ENCODE measurements around the gene RBM38.

Gene RBM38

DNA sequence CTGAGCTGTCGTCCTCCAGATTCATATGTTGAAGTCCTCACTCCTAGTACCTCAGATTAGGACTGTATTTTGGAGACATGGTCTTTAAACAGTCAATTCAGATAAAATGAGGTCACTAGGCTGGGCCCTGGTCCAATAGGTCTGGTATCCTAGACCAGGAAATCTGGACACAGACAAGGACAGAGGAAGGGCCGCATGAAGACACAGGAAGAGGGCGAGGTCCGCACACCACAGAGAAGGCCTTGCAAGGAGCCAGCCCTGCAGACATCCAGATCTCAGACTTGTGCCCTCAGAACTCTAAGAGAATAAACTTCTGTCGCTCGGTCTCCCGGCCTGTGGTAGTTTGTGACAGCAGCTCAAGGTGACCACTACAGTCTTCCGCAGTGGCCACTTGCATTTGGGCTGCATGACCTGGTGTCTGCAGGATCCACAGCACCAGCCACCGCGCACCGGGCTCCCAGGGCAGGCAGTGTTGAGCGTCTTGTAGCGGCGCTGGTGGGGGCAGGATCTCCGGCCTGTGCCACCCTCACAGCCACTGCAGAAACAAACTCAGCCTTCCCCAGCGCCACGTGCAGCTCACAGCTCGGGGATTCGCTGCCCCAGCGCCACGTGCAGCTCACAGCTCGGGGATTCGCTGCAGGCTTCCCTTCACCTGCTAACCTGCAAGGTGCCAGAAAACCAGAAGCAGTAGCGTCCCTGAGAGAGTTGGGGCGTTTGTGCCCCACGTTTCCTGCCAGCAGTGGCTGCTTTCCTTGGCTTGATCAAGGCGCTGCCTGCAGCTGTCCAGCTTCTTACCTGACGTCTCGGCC, 6.0 kb upstream of the RBM38 start:
- TF ChIP-seq, protein P1, sequence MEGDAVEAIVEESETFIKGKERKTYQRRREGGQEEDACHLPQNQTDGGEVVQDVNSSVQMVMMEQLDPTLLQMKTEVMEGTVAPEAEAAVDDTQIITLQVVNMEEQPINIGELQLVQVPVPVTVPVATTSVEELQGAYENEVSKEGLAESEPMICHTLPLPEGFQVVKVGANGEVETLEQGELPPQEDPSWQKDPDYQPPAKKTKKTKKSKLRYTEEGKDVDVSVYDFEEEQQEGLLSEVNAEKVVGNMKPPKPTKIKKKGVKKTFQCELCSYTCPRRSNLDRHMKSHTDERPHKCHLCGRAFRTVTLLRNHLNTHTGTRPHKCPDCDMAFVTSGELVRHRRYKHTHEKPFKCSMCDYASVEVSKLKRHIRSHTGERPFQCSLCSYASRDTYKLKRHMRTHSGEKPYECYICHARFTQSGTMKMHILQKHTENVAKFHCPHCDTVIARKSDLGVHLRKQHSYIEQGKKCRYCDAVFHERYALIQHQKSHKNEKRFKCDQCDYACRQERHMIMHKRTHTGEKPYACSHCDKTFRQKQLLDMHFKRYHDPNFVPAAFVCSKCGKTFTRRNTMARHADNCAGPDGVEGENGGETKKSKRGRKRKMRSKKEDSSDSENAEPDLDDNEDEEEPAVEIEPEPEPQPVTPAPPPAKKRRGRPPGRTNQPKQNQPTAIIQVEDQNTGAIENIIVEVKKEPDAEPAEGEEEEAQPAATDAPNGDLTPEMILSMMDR (IDR thresholded peaks at IDR 0.05) = no peak

DNA sequence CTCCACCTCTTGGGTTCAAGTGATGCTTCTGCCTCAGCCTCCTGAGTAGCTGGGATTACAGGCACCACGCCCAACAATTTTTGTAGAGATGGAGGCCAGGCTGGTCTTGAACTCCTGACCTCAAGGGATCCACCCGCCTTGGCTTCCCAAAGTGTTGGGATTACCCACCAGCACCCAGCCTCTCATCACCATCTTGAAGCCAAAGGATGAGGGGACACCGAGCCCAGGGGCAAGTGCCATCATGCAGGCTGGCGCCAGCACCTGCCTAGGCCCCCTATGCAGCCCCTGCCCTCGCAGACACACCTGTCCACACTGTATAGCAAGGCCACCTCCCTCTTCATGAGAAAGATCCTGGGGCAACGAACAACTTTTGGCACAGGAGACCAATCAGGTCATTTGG, 5.3 kb upstream of the RBM38 start:
- TF ChIP-seq, protein P1 (IDR thresholded peaks at IDR 0.05) = no peak

DNA sequence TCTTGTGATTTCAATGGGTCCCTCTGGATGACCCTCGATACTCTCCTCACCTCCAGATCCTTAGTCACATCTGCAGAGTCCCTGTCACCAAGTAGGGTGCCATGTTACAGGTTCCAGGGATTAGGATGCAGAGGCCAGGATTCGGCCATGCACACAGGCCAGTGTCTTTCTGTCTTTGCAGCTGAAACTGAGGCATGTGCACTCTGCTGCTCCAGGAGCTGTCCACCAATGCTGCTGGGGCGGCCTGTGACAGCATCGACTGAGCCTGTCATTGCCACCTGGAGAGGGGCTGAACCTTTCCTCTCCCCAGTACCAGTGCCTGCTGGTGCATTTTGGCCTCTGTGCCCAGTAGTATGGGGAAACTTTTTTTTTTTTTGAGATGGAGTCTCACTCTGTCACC, 4.4 kb upstream of the RBM38 start:
- TF ChIP-seq, protein P1 (IDR thresholded peaks at IDR 0.05) = no peak

DNA sequence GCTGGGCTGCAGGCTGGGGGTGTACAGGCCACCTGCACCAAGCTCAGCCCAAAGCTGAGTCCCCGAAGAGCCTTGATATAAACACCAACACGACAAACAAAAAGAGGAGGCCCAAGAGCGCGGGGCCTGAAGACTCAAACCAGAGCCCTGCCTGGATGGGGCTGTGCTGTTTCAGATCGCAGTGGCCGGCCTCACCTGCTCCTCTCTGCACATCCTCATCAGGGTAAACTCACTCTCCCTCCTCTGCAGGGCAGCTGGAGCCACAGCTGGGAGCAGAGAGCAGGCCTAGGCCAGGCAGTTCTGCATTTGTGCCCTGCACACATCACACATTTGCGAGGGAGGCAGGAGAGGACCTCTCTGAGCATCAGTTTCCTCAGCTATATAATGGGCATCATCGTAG, 3.7 kb upstream of the RBM38 start:
- TF ChIP-seq, protein P1 (IDR thresholded peaks at IDR 0.05) = no peak

DNA sequence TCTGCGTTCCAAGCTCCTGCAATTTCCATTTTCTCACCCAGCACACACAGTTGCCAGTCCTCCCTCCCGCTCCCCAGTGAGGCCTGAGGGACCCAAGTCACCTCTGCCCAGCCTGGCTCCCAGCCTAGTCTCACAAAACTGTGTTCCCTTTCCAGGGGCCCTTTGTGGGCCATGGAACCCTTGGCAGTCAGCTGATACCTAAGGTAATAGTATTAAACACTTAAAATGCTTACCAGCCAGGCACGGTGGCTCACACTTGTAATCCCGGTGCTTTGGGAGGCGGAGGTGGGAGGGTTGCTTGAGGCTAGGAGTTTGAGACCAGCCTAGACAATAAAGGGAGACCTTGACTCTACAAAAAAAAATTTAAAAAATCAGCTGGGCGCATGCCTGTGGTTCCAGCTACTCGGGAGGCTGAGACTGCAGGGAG, 3.2 kb upstream of the RBM38 start:
- TF ChIP-seq, protein P1 (IDR thresholded peaks at IDR 0.05) = no peak

DNA sequence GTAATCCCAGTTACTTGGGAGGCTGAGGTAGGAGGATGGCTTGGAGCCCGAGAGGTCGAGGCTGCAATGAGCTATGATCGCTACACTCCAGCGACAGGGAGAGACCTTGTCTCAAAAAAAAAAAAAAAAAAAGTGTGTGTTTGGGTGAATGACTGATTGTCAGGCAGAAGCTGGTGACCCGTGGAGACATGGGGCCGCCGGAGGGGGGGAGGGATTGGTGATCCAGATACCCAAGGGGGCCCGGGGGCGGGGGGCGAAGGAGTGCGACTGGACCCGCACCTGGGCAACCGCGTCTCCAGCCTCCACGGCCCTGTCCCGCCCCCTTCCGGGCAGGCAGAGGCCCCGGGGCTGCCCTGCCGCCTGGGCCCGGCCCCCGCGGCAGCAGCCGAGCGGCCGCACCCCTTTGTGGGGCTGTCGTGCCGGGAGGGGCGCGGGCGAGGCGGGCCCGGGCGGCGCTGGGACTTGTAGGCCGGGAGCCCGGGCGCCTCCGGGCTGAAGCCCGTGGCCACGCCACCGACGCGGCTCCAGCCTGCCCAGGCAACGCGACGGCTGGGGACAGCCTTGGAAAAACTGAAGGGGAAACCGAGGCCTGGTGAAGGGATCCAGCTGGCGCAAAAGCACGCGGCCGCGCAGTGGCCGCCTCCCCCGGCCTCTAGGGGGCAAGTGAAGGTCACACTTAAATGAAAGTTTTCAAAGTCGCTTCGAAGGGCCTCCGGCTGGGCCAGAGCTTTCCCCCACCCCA, 2.1 kb upstream of the RBM38 start:
- TF ChIP-seq, protein P1 (IDR thresholded peaks at IDR 0.05) = no peak

DNA sequence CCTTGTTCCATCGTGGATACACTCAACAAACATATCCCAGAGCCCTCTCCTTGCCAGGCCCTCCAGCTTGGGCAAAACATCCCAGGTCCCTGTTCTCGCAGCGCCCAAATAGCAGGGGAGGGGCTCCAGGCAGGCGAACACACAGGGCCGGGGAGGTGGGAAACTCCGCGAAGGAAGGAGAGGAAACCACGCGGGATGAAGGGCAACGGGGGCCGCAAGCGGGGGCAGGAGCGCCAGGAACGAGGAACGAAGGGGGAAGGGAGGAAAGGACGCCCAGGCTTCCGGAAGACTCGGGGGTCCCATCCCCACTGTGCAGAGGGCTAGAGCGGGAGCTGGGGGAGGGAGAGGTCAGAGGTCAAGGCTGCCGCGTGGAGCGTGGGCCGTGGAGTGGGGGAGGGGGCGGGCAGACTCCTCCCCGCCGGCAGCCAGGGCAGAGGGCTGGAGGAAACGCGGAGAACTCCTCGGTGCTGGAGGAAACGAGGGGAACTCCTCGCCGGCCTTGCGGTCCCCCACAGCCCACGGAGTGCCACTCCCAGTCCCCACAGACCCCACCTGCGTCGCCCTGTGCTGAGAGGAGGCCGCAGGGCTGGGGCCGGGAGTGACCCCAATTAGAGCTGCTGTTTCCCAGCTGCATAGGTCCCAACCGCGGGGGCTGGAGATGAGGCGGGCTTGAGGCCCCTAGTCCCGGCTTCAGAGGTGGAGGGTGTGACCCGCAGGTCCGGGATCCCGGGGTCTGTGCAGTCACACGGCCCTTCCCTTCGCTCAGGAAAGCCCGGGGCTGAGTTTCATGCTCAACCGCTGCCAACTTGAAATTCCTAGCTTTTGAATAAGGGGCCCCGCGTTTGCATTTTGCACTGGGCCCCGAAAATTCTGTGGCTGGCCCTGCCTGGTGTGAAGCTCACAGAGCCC, 1.2 kb upstream of the RBM38 start:
- TF ChIP-seq, protein P1 (IDR thresholded peaks at IDR 0.05) = no peak
